ENCODE data around the gene STN1.

The STN1 gene
- long read RNA-seq, donor 1, transcript STN1-201 (10 exons, 1,417 nt), result major isoform, 7 of 8 reads
- long read RNA-seq, donor 1, partial matches to known transcripts, result 0 of 8 reads
- long read RNA-seq, donor 1, other reads (novel, unspliced or antisense), result 0 of 8 reads
- long read RNA-seq, donor 2, partial matches to known transcripts, result 0 of 4 reads
- long read RNA-seq, donor 2, other reads (novel, unspliced or antisense), result 0 of 4 reads
- long read RNA-seq, donor 3, partial matches to known transcripts, result 0 of 6 reads
- long read RNA-seq, donor 3, other reads (novel, unspliced or antisense), result 0 of 6 reads
- long read RNA-seq, donor 4, partial matches to known transcripts, result 0 of 5 reads
- long read RNA-seq, donor 4, other reads (novel, unspliced or antisense), result 0 of 5 reads
- long read RNA-seq, donor 5, transcript STN1-201 (10 exons, 1,417 nt), result major isoform, 6 of 8 reads
- long read RNA-seq, donor 5, partial matches to known transcripts, result 0 of 8 reads
- long read RNA-seq, donor 5, other reads (novel, unspliced or antisense), result 0 of 8 reads
- long read RNA-seq, donor 6, partial matches to known transcripts, result 0 of 6 reads
- long read RNA-seq, donor 6, other reads (novel, unspliced or antisense), result 0 of 6 reads
- long read RNA-seq, donor 7, transcript STN1-201 (10 exons, 1,417 nt), result major isoform, 8 of 10 reads
- long read RNA-seq, donor 7, partial matches to known transcripts, result 0 of 10 reads
- long read RNA-seq, donor 7, other reads (novel, unspliced or antisense), result 0 of 10 reads
- long read RNA-seq, donor 8, partial matches to known transcripts, result 0 of 2 reads
- long read RNA-seq, donor 8, other reads (novel, unspliced or antisense), result 0 of 2 reads

GRCh38 chr10:103918053-103918846 lies at the start of gene STN1:
TSS of gene STN1 (minus strand) at chr10:103918184. CDS start at chr10:103917594, 590 bp downstream.
- peak; percentile 76 for DNase-seq

- peak; percentile 75 for DNase-seq
Measured at GRCh38 chr10:103967448-103968071, 49.6 kb upstream of the STN1 start.

- peak; percentile 92 for DNase-seq
Measured at GRCh38 chr10:103966671-103967447, 48.9 kb upstream of the STN1 start, which contains the start of gene SLK. TSS of gene SLK (plus strand) at chr10:103967140. CDS start at chr10:103967746, 606 bp downstream.

- DNase-seq, result no peak
Measured at GRCh38 chr10:103960103-103960502, 42.1 kb upstream of the STN1 start.

GRCh38 chr10:103958996-103959395 lies 41.0 kb upstream of the STN1 start:
- no peak for DNase-seq

- DNase-seq, result no peak
Measured at GRCh38 chr10:103954543-103954942, 36.6 kb upstream of the STN1 start.

GRCh38 chr10:103951942-103952341 lies 34.0 kb upstream of the STN1 start:
- DNase-seq, result no peak

GRCh38 chr10:103951183-103951582 lies 33.2 kb upstream of the STN1 start:
- DNase-seq, result no peak

- no peak for DNase-seq
Measured at GRCh38 chr10:103949728-103950127, 31.7 kb upstream of the STN1 start.

GRCh38 chr10:103947799-103948516 lies 30.0 kb upstream of the STN1 start:
- DNase-seq, result no peak

- no peak for DNase-seq
Measured at GRCh38 chr10:103942866-103943265, 24.9 kb upstream of the STN1 start.

GRCh38 chr10:103941801-103942200 lies 23.8 kb upstream of the STN1 start:
- no peak for DNase-seq

- no peak for DNase-seq
Measured at GRCh38 chr10:103939522-103939921, 21.5 kb upstream of the STN1 start.

GRCh38 chr10:103936022-103936421 lies 18.0 kb upstream of the STN1 start:
- no peak for DNase-seq

GRCh38 chr10:103934308-103934707 lies 16.3 kb upstream of the STN1 start:
- DNase-seq, result no peak

GRCh38 chr10:103933557-103934121 lies 15.7 kb upstream of the STN1 start:
- DNase-seq, result no peak

- DNase-seq, result no peak
Measured at GRCh38 chr10:103932971-103933370, 15.0 kb upstream of the STN1 start.

- no peak for DNase-seq
Measured at GRCh38 chr10:103932271-103932670, 14.3 kb upstream of the STN1 start.

- no peak for DNase-seq
Measured at GRCh38 chr10:103931603-103932002, 13.6 kb upstream of the STN1 start.

- DNase-seq, result no peak
Measured at GRCh38 chr10:103930881-103931280, 12.9 kb upstream of the STN1 start.
